Nephron (organoid): ENCODE data around the gene CCDC80.
A peak's percentile ranks its signal among the peaks of the same experiment; 100 is the strongest.

Experiments used
- H3K27ac Mint-ChIP-seq, 3 experiments: 2 replicates each; pipeline ENCODE4 v1.8.0; 2020; ENCODE audit warnings: mixed read lengths in 3 of 3, mild to moderate bottlenecking in 2 of 3, moderate library complexity in 1 of 3
- H3K27me3 Mint-ChIP-seq: 2 replicates; pipeline ENCODE4 v1.8.0; 2021; ENCODE audit warnings: low read depth, mild to moderate bottlenecking, moderate library complexity, mixed read lengths
- H3K36me3 Mint-ChIP-seq: 2 replicates; pipeline ENCODE4 v1.8.0; 2020; ENCODE audit warnings: low read depth, mixed read lengths
- H3K4me1 Mint-ChIP-seq: 2 replicates; pipeline ENCODE4 v1.8.0; 2020; ENCODE audit warnings: mixed read lengths
- H3K4me3 Mint-ChIP-seq, 3 experiments: 2 replicates each; pipeline ENCODE4 v1.8.0; 2020; ENCODE audit warnings: mild to moderate bottlenecking in 3 of 3, mixed read lengths in 3 of 3, moderate library complexity in 2 of 3
- H3K9me3 Mint-ChIP-seq: 2 replicates; pipeline ENCODE4 v1.8.0; 2020; ENCODE audit warnings: mixed read lengths
- TF ChIP-seq, protein P1 (sequence below), 3 experiments: fragments of 200-600 bp; sonication (generic); IDR thresholded peaks; one replicate each; pipeline ENCODE4 v1.5.0; 2021; ENCODE audit warnings: antibody characterized with exemption in 3 of 3; ENCODE audit not compliant: unreplicated experiment in 3 of 3

Gene CCDC80

DNA sequence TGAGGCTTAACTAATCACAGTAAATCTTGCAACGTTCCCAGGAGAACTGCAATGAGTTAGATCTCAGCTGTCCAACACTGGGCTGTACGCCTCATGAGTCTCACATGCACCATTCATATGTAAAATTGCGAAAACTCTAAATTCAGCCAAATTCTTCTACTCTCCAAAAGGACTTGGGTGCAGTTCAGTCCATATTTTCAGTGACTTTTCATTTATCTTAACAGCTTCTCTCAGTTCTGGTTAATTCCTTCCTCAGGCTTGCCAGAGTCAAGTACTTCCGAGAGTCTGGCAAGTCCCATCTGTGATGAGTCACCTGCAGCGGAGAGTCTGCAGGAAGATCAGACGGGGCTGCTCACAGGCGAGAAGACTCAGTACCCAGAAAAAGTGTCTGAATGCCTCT, 11.5 kb downstream of the CCDC80 start:
- Mint-ChIP-seq H3K27ac (peak overlapping the region in 2 of 3 experiments; percentile 35 to 63), H3K4me3 (peak overlapping the region in 1 of 3 experiments; percentile 31), H3K27me3 (peaks cover 4% of the 10 kb centered on the region), H3K9me3 (no peaks in the 10 kb centered on the region), H3K4me1 (peaks cover 60% of the 10 kb centered on the region), H3K36me3 (peaks cover 52% of the 10 kb centered on the region)
- TF ChIP-seq, protein P1, sequence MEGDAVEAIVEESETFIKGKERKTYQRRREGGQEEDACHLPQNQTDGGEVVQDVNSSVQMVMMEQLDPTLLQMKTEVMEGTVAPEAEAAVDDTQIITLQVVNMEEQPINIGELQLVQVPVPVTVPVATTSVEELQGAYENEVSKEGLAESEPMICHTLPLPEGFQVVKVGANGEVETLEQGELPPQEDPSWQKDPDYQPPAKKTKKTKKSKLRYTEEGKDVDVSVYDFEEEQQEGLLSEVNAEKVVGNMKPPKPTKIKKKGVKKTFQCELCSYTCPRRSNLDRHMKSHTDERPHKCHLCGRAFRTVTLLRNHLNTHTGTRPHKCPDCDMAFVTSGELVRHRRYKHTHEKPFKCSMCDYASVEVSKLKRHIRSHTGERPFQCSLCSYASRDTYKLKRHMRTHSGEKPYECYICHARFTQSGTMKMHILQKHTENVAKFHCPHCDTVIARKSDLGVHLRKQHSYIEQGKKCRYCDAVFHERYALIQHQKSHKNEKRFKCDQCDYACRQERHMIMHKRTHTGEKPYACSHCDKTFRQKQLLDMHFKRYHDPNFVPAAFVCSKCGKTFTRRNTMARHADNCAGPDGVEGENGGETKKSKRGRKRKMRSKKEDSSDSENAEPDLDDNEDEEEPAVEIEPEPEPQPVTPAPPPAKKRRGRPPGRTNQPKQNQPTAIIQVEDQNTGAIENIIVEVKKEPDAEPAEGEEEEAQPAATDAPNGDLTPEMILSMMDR (IDR thresholded peaks at IDR 0.05; ENCODE audit: unreplicated experiment in 3 of 3): no peak

DNA sequence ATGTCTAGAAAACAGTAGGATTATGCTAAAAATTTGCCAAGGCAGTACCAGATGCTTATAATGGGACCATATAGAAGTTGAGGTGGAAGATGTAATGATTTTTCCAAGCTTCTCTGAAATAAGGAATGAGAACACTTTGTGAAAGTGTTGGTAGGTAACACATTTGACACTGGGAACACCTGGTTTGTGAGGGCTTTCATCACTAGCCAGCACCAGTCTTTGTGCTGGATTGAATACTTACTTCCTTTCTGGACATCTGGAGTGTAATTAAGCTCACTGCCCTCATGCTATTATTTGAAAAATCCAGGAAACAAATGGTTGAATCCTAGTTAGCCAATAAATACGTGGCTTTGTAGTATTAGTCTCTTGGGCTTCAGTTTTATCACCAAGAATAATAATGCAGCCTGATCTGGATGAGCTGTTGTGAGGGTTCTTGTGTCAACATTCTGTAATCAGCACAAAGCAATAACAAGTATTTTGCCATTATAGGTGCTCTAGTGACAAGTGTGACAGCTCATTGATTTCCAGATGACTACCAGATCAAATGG, 12.9 kb downstream of the CCDC80 start:
- Mint-ChIP-seq H3K36me3 (peaks cover 61% of the 10 kb centered on the region), H3K4me1 (peaks cover 49% of the 10 kb centered on the region), H3K9me3 (no peaks in the 10 kb centered on the region), H3K27ac (peak overlapping the region in 1 of 3 experiments; percentile 78), H3K27me3 (peaks cover 4% of the 10 kb centered on the region), H3K4me3 (no peak overlapping the region)
- TF ChIP-seq, protein P1 (IDR thresholded peaks at IDR 0.05; ENCODE audit: unreplicated experiment in 3 of 3): no peak

DNA sequence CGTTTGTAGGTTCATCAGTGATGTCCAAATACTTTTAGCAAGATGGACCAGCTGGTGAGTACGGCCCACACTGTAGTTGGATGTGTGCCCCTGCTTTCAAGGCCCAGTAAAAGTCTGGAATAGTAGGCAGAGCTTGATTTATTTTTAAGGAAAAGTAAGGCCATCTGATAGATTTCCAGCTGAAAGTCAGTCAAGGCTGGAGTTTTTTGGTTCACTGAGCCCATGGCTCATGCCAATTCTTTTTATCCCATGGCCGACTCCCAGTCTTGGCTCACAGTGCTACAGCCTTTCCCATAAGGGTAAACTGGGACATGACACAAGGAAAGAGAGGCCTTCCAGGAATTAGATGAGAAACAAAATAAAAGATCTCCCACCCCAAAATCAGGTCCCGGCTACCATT, 13.5 kb downstream of the CCDC80 start:
- peak overlapping the region in 1 of 3 experiments; percentile 24 for H3K4me3 Mint-ChIP-seq
- peaks cover 61% of the 10 kb centered on the region for H3K36me3 Mint-ChIP-seq
- peaks cover 43% of the 10 kb centered on the region for H3K4me1 Mint-ChIP-seq
- peak overlapping the region in 2 of 3 experiments; percentile 47 to 78 for H3K27ac Mint-ChIP-seq
- TF ChIP-seq, protein P1 (IDR thresholded peaks at IDR 0.05; ENCODE audit: unreplicated experiment in 3 of 3): no peak
- H3K9me3 Mint-ChIP-seq: no peaks in the 10 kb centered on the region
- peaks cover 4% of the 10 kb centered on the region for H3K27me3 Mint-ChIP-seq

DNA sequence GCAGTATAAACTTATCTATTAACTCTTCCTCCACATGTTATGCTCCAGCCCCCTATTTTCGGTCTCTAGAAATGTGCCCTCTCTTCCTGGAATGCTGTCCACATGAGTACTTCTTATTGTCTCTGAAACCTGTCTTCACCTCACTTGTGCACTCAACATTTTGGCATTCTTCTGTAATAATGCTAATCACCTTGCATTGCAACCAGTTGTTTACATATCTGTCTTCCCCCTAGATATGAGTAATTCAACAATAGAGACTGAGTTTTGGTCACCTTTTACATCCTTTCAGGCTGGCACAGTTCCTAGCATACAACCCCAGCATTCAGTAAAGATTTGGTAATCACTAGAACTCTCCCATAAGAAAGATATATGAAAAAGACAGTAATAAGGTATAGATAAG, 17.2 kb downstream of the CCDC80 start:
- H3K9me3 Mint-ChIP-seq: no peaks in the 10 kb centered on the region
- peaks cover 25% of the 10 kb centered on the region for H3K4me1 Mint-ChIP-seq

DNA sequence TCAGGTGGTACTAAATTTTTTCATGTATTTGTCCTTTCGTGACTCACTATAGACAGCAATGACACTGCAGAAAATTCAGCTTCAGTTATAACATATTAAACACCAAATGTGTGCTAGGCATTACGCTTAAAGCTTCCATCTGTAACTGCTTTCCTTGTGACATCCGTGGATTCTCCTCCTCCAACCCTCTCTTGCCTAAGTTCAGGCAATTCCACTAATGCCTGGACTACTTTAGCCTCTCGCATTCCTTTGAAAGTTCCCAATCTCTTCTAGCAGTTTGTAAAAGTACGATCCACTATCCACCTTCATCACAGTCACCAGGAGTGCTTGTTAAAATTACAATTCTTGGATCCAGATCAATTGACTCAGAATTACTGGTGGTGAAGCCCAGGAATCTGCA, 17.7 kb downstream of the CCDC80 start:
- no peak overlapping the region for H3K4me3 Mint-ChIP-seq
- peaks cover 20% of the 10 kb centered on the region for H3K4me1 Mint-ChIP-seq
- no peaks in the 10 kb centered on the region for H3K27me3 Mint-ChIP-seq
- peaks cover 50% of the 10 kb centered on the region for H3K36me3 Mint-ChIP-seq
- no peaks in the 10 kb centered on the region for H3K9me3 Mint-ChIP-seq
- no peak overlapping the region for H3K27ac Mint-ChIP-seq
- TF ChIP-seq, protein P1 (IDR thresholded peaks at IDR 0.05; ENCODE audit: unreplicated experiment in 3 of 3): no peak

More for the DNA sequence above, 17.2 kb downstream of the CCDC80 start:
- H3K27ac Mint-ChIP-seq: no peak overlapping the region
- H3K36me3 Mint-ChIP-seq: peaks cover 53% of the 10 kb centered on the region
- no peaks in the 10 kb centered on the region for H3K27me3 Mint-ChIP-seq
- TF ChIP-seq, protein P1 (IDR thresholded peaks at IDR 0.05; ENCODE audit: unreplicated experiment in 3 of 3): no peak
- H3K4me3 Mint-ChIP-seq: no peak overlapping the region

DNA sequence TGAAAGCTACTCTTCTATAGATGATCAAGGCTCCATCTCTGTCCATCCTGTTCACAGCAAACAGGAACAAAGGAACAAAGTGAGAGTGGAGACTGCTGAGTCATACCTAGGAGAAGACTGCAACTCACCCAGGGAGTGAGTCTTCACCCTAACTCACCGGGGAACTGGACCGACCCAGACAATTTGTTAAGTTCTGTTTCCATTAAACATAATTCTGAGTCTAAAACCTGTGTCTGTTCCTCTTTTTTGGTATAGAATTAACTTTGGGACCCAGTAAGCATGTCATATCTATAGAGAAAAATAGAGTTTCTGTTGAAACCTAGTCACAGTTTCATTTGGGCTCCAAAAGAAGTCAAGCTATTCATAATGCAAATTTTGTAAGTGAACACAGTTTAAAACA, 21.6 kb downstream of the CCDC80 start:
- no peaks in the 10 kb centered on the region for H3K27me3 Mint-ChIP-seq
- peaks cover 15% of the 10 kb centered on the region for H3K4me1 Mint-ChIP-seq
- no peak overlapping the region for H3K27ac Mint-ChIP-seq
- H3K36me3 Mint-ChIP-seq: peaks cover 65% of the 10 kb centered on the region
- TF ChIP-seq, protein P1 (IDR thresholded peaks at IDR 0.05; ENCODE audit: unreplicated experiment in 3 of 3): no peak
- H3K4me3 Mint-ChIP-seq: no peak overlapping the region
- no peaks in the 10 kb centered on the region for H3K9me3 Mint-ChIP-seq
